CD4-positive, alpha-beta T cell treated with Interleukin-1 beta for 1 hour (primary cell): Measurements from ENCODE around the gene COPS7A.

ENCODE experiments used
- DNase-seq, 2 donors: peaks; one replicate each; pipeline ENCODE4 v3.0.0-alpha.2; 2020 to 2022

Gene COPS7A

GRCh38 chr12:6723607-6724408 is at the start of gene COPS7A:
COPS7A (plus strand) TSS chr12:6724046; CDS start chr12:6724657, 611 bp downstream.
- peak; percentile 98 to 99 for DNase-seq

DNA sequence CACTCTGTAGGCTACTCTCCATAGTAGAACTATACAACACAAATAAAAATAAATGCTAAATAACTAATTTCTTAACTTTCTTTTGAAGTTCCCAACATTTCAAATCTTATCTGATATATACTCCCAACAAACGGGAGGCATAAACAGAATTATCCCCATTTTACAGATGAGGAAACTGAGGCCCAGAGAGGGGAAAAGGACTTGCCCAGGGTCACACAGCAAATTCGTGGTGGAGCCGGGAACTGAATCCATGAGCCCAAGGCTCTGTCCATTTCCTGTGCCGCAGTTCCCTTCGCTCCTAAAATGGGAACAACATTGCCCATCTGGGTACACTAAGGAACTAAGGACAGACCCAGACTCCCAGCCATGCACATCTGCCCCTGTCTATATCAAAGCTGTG is 46.9 kb upstream of the COPS7A start:
- no peak for DNase-seq

GRCh38 chr12:6684609-6685008 is 39.2 kb upstream of the COPS7A start:
- DNase-seq = peak; percentile 39 to 71

DNA sequence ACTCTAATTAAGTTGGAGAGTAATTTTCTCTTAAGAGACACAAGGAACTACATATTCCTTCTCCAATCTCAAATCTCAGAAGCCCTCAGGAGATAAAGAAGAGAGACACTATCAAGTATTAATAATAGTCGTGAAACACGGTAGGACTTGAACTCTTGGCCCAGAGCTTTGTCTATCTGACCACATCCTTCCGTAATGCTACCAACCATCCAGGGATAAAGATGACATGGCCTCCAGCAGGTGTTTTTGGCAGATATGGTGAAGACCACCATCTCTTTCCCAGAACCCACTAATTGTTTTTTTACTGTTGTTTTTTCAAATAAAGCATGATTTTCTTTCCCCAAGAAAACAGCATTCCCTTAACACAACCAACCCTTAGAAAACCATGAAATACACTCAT is 38.0 kb upstream of the COPS7A start:
- no peak for DNase-seq

- DNase-seq = peak in 1 of 2 donors; percentile 50
These were observed 35.3 kb upstream of the COPS7A start for GRCh38 chr12:6688543-6688998.

DNA sequence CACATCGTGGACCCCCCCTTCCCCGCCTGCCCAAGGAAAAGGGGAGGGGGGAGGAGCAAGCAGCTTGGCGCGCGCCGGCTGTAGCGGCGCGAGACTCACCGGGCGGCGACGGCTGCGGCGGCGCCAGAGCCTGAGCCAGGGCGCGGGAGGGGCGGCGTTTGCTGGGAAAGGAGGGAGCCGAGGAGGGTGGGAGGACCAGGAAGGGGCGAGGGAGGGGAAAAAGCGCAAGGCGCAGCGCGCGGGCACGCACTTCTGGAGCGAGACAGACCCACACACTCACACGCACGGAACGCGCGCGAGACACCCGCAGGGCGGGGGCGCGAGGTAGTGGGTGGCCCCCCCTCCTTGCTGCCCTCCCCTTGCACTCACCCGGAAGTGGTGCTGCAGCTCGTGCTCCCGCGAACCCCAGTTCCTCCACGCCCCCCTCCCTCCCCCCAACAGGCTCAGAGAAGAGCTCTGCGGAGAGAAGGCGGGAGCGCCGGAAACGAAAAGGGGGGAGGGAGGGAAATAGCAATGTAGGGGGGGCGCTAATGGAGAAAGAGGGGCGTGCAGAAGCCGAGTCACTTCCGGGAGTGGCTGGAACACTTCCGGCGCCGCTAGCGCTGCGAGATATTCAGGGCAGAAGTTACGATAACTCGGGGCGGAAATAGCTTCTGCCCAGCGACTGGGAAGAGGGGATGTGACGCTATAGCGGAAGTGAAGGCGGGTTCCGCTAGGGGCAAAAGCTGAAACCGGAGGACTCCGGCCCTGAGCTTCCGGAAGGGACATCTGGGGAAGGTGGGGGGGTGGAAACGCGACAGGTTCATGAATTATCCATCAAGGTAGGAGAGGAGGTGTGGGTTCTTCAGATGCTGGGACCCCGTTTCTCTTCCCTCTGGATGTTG is 34.6 kb upstream of the COPS7A start, which contains the start of gene ZNF384:
ZNF384 (minus strand) TSS at position 377 of the 884 bp plus-strand sequence. CDS start 9,855 bp downstream, outside the sequence.
- peak; percentile 97 to 98 for DNase-seq

GRCh38 chr12:6691473-6691872 is 32.4 kb upstream of the COPS7A start:
- no peak for DNase-seq

GRCh38 chr12:6692888-6693287 is 31.0 kb upstream of the COPS7A start:
- DNase-seq = no peak

DNA sequence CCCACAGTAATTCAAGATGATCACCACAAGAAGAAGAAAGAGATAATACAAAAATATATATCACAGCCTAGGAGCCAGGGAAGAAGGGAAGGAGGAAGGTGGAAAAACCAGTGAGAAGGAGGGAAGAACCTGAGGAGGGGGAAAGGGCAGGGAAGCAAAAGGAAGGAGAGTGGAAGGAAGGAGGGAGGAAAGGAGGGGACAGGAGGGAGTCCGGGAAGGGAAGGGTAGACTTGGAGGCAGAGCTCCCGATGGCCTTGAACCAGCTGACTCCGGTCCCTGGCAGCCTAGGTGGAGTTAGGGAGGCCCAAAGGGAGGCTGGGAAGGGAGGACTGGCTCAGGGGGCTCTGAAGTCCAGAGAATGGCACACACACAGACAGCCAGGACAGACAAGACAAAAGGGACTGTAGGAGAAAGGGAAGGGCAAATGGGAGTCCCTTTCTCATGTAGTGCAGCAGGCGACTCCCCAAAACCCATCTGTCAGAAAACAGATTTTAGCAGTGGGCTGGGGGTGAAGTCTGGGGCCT is 30.0 kb upstream of the COPS7A start:
- no peak for DNase-seq

DNA sequence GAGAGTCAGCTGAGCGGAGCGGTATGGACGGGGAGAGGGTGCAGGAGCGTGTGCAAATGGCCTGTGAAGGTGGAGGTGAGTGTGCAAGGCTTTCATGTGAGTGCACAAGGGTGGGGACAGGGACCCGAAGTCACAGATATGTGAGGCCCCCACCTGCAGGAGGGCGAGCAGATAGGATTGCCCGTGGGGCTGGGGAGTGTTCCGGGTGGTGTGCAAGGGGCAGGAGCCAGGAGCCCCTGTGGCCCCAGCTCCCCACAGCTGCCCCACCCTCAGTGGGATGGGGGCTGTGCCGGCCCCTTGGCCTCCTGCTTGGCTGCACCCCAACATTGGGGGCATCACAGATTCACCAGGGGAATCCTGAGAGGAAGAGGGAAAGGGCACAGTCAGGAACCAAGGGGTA is 29.1 kb upstream of the COPS7A start:
- DNase-seq = no peak

GRCh38 chr12:6695313-6696045 is 28.4 kb upstream of the COPS7A start:
- no peak for DNase-seq

GRCh38 chr12:6696690-6697583 is 26.9 kb upstream of the COPS7A start:
- peak in 1 of 2 donors; percentile 20 for DNase-seq

DNA sequence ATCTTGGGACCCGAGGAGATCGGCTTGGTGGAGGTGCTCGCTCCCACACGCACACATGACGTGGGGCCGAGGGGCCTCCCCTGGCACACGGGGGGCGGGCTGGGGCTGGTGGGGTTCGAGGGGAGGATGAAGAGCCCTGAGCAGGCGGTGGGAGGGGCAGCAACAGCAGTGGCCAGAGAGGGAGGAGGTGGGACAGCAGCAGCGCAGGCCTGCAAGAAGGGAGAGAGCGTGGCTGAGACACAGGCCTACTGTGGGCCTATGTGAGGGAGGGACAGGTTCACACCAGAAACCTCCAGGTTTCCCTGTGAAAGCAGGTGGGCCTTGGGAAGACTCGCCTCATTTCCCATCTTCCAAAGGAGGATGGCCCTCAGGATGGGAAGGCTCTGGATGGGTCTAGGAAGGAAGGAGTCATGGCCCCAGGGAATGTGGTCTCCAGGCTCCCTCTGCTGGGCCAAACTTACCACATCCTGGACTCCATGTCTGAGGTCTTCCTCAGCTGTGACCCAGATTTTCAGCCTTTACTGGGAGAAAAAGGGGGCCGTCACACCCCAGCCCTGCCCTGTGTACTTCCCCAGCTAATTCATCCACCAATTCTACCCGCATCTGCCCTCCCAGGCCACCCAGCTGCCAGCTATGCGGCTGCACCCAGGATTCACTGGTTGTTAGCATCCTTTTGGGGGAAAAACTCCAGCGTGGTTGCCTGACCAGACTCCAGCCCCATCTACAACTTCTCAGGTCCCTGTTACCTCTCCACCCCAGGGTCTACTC is 26.1 kb upstream of the COPS7A start:
- peak; percentile 17 to 24 for DNase-seq

DNA sequence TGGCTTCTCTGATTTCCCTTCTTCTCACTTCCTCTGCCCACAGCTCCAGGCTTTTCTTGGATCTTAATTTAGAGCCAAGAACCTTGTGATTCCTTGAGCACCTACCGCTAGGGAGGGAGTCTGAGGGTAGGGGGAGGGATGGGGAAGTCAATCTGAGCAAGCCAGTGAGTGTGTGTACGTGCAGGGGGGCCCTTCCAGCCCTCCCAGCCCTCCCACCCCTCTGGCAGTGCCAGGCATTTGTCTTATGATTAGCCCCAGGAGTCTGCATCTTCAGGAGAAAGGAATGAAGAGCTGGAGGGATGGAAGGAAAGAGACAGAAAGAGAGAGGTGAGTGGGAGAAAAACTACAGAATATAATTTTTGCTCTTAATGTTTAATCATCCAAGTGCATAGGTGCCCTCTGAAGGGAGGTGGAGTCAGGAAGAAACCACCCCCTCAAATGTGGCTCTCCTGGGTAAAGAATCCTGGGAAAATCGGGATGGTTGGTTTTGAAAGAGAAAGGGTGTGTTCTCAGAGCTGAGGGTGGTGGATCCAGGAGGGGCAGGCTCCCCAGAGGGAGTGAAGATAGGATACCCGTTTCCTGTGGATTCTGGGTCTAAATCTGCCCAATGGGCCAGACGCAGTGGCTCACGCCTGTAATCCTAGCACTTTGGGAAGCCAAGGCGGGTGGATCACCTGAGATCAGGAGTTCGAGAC is 25.3 kb upstream of the COPS7A start:
- DNase-seq = no peak

- no peak for DNase-seq
These were observed 24.4 kb upstream of the COPS7A start for GRCh38 chr12:6699259-6699988.

- DNase-seq = no peak
These were observed 23.7 kb upstream of the COPS7A start for GRCh38 chr12:6699989-6700645.

- DNase-seq = peak; percentile 39 to 45
These were observed 23.2 kb upstream of the COPS7A start, which contains the start of gene PIANP for GRCh38 chr12:6700646-6701051. PIANP (minus strand) TSS chr12:6700815; CDS start chr12:6698061, 2,754 bp downstream.

DNA sequence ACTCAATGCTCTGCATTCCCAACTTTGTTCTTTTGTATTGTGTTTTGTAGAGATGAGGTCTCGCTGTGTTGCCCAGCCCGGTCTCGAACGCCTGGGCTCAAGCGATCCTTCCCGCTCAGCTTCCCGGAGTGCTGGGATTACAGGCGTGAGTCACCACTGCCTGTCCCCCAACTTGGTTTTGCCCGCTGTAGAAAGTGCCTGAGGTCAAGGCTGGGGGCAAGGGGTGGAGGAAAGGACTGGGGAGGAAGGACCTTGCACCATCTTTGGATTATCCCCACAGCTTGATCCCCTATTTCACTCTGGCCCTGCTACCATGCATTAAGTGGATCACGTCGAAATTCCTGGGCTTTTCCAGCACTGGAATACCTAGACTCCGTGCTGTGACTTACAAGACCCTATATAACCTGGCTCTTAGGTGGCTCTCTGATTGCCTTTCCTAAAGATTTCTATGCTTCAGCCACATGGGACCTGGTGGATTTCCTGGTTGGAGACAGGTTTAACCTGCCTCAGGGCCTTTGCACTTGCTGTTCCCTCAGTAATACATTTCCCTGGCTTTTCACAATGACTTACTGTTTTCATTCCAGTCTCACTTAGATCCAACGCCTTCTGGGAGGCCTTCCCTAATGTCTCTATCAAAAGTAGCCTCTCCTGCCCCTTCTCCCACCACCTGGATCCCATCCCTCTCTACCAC is 22.6 kb upstream of the COPS7A start:
- DNase-seq = no peak
